Measurements from ENCODE around the gene XPR1.
"Not testable (repeated sequence)": the region's sequence is repeated elsewhere in the genome, so short reads cannot be mapped to it uniquely, and the experiment has no call there.

XPR1 gene

DNA sequence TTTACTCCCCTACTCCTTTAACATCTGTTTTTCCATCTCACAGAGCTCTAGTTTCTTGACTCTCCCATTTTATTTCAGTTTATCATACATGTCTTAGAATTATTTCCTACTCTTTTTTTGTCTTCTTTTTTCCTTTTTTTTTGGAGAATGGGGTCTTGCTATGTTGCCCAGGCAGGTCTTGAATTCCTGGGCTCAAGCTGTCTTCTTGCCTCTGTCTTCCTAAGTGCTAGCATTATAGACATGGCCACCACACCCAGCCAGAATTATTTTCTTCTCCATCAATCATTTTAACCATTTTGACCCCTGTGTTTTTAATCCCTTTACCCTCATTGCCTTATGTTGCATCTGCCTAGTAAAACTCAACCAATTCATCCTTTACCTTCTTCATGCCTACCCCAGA is 157.6 kb downstream of the XPR1 start:
- no peak for DNase-seq

DNA sequence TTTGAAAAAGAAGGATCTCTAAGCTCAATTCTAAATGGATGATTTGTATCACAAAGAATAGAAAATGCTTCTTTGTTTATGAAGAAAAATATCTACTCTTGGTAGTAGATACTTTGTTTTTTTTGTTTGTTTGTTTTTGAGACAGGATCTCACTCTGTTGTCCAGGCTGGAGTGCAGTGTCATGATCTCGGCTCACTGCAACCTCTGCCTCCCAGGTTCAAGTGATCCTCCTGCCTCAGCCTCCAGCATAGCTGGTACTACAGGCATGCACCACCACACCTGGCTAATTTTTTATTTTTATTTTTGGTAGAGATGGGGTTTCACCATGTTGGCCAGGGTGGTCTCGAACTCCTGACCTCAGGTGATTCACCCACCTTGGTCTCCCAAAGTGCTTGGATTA is 159.3 kb downstream of the XPR1 start:
- DNase-seq: not testable (repeated sequence)

- no peak for DNase-seq
These were observed 160.0 kb downstream of the XPR1 start for GRCh38 chr1:180791806-180792205.

GRCh38 chr1:180793451-180793850 is 161.6 kb downstream of the XPR1 start:
- no peak for DNase-seq

- no peak for DNase-seq
These were observed 165.2 kb downstream of the XPR1 start for GRCh38 chr1:180796897-180797640.

- DNase-seq: no peak
These were observed 169.1 kb downstream of the XPR1 start for GRCh38 chr1:180800945-180801344.

- no peak for DNase-seq
These were observed 171.0 kb downstream of the XPR1 start for GRCh38 chr1:180802813-180803212.

- no peak for DNase-seq
These were observed 173.5 kb downstream of the XPR1 start for GRCh38 chr1:180805316-180805715.

GRCh38 chr1:180811298-180811697 is 179.5 kb downstream of the XPR1 start:
- DNase-seq: no peak

DNA sequence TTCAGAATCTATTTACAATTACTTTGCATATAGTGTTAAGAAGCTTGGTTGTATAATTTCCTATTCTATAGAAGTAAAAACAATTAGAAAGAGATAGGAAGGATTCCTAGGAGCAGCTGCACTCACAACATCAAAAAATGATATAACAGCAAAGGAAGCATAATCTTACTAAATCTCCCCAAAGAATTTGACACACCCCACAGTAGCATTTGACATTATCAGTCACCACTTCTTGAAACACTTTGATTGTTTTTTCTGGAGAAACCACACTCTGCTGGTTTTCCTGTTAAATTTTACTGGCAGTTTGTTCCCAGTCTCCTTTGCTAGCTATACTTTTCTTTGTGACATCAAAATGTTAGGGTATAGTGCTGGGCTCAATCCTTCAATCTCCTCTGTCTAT is 180.1 kb downstream of the XPR1 start:
- no peak for DNase-seq

DNA sequence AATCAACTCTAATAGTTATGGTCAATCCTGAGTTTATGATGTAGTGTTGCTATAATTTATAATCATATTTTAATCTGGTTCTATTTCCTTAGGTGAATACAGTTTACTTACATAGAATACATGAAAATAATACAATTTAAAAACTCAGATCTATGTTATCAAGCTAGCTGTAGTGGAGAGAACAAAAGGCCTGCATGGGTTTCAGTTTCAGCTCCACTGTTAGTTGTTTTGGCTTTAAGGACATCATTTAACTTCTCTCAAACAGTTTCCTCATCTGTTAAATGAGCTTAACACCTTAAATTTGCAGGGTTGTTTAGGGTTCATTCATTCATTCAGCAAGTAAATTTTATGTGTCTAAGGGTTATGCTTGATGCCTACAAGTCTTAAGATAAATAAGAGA is 182.4 kb downstream of the XPR1 start:
- no peak for DNase-seq

DNA sequence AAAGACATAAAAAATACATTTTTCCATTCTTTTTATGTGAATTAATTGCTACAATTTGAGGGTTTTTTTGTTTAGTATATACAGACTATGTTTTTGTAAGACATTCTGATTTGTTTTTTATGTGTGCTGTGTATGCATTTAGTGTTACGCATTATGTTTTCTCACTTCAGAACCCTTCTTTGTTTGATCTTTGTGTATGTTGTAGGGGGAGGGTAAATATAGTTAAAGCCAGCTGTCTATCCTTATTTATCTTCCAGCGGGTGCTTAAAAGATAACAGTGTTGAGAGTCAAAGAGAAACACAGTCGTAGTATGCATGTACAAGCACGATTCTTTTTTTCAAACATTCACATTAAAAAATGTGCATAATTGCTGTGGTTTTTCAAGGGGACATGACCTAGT is 183.4 kb downstream of the XPR1 start:
- no peak for DNase-seq

DNA sequence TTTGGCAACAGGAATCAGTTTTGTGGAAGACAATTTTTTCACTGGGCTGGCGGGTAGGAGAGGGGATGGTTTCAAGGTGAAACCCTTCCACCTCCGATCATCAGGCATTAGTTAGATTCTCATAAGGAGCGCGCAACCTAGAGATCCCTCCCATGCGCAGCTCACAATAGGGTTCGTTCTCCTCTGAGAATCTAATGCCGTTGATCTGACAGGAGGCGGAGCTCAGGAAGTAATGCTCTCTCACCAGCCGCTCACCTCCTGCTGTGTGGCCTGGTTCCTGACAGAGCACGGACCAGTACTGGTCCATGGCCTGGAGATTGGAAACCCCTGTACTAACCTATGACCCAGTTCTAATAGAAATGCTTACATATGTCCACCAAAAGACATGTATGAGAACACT is 184.3 kb downstream of the XPR1 start:
- no peak for DNase-seq

GRCh38 chr1:180821970-180822369 is 190.1 kb downstream of the XPR1 start:
- no peak for DNase-seq

GRCh38 chr1:180831507-180831906 is 199.7 kb downstream of the XPR1 start:
- DNase-seq: not testable (repeated sequence)

- DNase-seq: not testable (repeated sequence)
These were observed 201.4 kb downstream of the XPR1 start for GRCh38 chr1:180833180-180833579.

DNA sequence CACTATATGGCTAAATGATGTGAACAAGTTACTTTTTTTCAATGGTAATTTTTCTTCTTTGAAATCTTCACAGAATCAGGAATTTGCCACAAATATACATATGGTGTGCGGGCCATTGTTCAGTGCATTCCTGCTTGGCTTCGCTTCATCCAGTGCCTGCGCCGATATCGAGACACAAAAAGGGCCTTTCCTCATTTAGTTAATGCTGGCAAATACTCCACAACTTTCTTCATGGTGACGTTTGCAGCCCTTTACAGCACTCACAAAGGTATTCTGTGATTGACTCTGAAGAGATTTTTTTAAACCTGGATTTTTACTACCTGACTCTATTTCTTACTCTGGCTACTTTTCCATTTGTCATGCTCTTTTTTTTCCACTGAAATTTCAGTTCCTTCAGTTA is 204.6 kb downstream of the XPR1 start:
- no peak for DNase-seq

GRCh38 chr1:180837020-180837419 is 205.2 kb downstream of the XPR1 start:
- no peak for DNase-seq

DNA sequence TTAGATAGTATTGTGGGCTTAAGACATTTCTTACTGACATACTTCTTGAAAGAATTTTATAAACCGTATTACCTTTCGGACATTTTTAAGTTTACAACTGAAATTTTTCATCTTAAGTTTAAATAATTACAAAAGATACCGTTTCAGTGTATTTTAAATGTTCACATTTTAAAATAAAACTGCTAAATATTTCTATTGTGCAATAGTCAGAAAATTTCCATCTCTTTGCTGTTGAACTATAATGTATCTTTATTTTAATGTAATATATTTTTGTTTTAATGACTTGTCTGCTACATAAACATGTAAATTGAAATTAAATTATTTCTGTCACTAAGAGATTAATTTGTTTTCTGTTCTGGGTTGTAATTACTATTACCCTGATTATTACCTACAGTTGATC is 206.7 kb downstream of the XPR1 start:
- DNase-seq: no peak

- no peak for DNase-seq
These were observed 207.7 kb downstream of the XPR1 start for GRCh38 chr1:180839547-180839946.

- no peak for DNase-seq
These were observed 209.6 kb downstream of the XPR1 start for GRCh38 chr1:180841415-180841814.

DNA sequence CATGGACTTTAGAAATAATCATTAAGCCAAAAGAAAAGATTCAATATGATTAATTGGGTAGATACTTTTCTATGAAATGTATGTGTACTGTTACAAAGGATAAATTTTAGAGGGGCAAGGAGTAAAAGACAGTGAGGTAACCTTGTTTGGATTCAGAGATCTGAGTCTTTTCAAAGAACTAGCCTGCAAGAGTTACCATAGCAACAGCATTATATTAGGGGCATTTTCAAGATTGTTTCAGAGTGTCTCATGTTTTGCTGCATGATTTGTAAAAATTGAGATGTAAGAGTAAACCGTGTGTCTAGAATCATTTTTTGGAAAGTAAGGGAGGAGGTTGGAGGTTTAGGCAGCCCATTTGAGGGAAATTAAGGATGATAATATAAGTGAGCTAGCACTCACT is 210.2 kb downstream of the XPR1 start:
- DNase-seq: no peak

DNA sequence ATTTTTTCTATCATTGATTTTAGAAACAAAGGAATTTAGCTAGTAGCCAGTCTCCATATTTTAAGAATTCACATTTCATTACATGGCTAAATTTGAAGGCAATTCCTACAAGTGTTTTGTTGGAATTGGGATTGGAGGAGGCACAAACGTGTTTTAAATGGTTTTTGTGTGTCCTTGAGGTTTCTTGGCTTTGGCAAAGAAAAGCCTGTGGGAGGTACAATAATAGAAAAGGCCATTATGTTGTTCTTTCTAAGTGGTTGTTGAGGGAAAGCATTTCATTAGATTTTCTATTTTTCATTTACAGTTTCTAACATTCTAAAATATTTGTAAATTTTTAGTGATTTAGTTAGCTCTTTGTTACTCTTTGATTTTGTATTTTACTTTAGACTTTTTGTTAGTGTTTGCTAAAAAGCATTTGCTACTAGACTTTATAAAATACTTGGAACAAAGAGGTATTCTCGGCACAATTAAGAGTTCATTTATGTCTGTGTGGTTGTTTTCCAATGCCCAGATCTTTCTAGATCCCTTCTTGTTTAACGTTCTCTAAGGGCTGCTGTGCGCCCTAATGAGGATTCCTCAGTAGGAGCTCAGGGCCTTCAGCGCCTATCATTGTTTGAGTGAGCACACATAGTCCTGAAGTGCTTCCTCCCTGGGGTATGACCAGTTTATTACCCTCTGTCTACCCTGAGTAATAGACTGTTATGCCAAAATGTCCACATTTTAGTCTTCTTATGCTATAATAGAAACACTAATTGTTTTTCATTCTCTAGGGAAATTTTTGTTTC is 210.9 kb downstream of the XPR1 start:
- no peak for DNase-seq

DNA sequence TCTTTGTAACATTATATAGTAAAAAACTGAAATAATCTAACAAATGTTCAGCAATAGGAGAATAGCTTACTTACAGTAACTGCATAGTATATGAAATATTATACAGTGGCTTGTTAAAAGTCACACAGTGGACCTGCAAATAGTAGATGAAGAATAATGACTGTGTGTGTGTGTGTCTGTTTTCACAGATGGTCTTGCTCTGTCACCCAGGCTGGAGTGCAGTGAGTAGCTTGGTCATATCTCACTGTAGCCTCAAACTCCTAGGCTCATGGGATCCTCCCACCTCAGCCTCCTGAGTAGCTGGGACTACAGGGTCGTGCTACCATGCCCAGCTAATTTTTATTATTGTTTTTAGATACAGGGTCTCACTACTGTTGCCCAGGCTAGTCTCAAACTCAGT is 213.5 kb downstream of the XPR1 start:
- no peak for DNase-seq

GRCh38 chr1:180848191-180848590 is 216.4 kb downstream of the XPR1 start:
- DNase-seq: no peak
